GM18519 (cell line): ENCODE measurements around the gene PCDHA7.
"Not testable (repeated sequence)": the region's sequence is repeated elsewhere in the genome, so short reads cannot be mapped to it uniquely, and the experiment has no call there.

Source experiments
- ATAC-seq: cut with Tn5 transposase; IDR thresholded peaks from one replicate; pipeline ENCODE4 v1.9.1; 2021; ENCODE audit warnings: mild to moderate bottlenecking, moderate library complexity; ENCODE audit not compliant: unreplicated experiment, low FRiP score

The PCDHA7 gene

GRCh38 chr5:140857987-140858240, 23.8 kb downstream of the PCDHA7 start:
- no peak for ATAC-seq

- no peak for ATAC-seq
Observed at GRCh38 chr5:140862441-140863295, 28.6 kb downstream of the PCDHA7 start.

GRCh38 chr5:140868721-140869554, 34.9 kb downstream of the PCDHA7 start, which contains the start of gene PCDHA11:
Gene PCDHA11, plus strand, starts transcription at chr5:140868957. Its CDS starts 147 bp downstream, at chr5:140869104.
- ATAC-seq, result no peak

GRCh38 chr5:140869555-140869886, 35.5 kb downstream of the PCDHA7 start:
- no peak for ATAC-seq

GRCh38 chr5:140870221-140871201, 36.4 kb downstream of the PCDHA7 start:
- ATAC-seq, result no peak

- no peak for ATAC-seq
Observed at GRCh38 chr5:140875085-140876065, 41.3 kb downstream of the PCDHA7 start, which contains the start of gene PCDHA12. Gene PCDHA12, plus strand, starts transcription at chr5:140875308. Its CDS starts 165 bp downstream, at chr5:140875473.

- ATAC-seq, result not testable (repeated sequence)
Observed at GRCh38 chr5:140876541-140877261, 42.6 kb downstream of the PCDHA7 start.

GRCh38 chr5:140877262-140877581, 43.2 kb downstream of the PCDHA7 start:
- no peak for ATAC-seq

GRCh38 chr5:140881889-140882590, 48.0 kb downstream of the PCDHA7 start, which contains the start of gene PCDHA13:
Gene PCDHA13, plus strand, starts transcription at chr5:140882124. Its CDS starts 145 bp downstream, at chr5:140882269.
- no peak for ATAC-seq

GRCh38 chr5:140882591-140882899, 48.5 kb downstream of the PCDHA7 start:
- no peak for ATAC-seq

GRCh38 chr5:140883373-140883772, 49.3 kb downstream of the PCDHA7 start:
- ATAC-seq, result no peak

GRCh38 chr5:140883927-140884697, 50.0 kb downstream of the PCDHA7 start:
- no peak for ATAC-seq
